Panc1 (cell line): Measurements from ENCODE around the gene NXPH2. TPM values are rescaled to one million over a fixed set of nuclear protein-coding genes. Genes with fewer than 3 reads are reported as not detected.

Experiments used
- ATAC-seq: fragments of 200-7000 bp; cut with Tn5 transposase; 2 replicates; pipeline ENCODE4 v1.9.1; 2020; ENCODE audit warnings: mild to moderate bottlenecking, moderate library complexity
- BruUV-seq: library from RNA; stranded (reverse); fragments of 400-500 nt; replicated peaks from 2 replicates; lab custom pipeline; 2021; lab: Mats Ljungman, UMichigan
- CTCF ChIA-PET: fragments of 300-600 bp; sonication (Branson Sonifier 250); formaldehyde crosslinking; loops from one replicate; lab custom pipeline; 2022; ENCODE audit warnings: antibody characterized with exemption; lab: Charles Lee
- POLR2A ChIA-PET: fragments of 300-600 bp; sonication (Branson Sonifier 250); formaldehyde crosslinking; loops from one replicate; lab custom pipeline; 2022; ENCODE audit warnings: antibody characterized with exemption; lab: Charles Lee
- DNase-seq: peaks from one replicate; pipeline ENCODE4 v3.0.0-alpha.2; 2010; ENCODE audit warnings: low read depth, low spot score
- H3K27ac ChIP-seq: 2 replicates; pipeline ENCODE4 v1.5.1; 2011; ENCODE audit warnings: mild to moderate bottlenecking, low read length, inconsistent platforms
- H3K27me3 ChIP-seq: fragments of 200-500 bp; sonication (Bioruptor generic); 2 replicates; pipeline ENCODE4 v1.6.0; 2014; ENCODE audit warnings: low read length, inconsistent platforms; ENCODE audit not compliant: control insufficient read depth, insufficient read depth
- H3K36me3 ChIP-seq: fragments of 200-500 bp; sonication (Bioruptor generic); 2 replicates; pipeline ENCODE4 v1.5.1; 2014; ENCODE audit warnings: inconsistent platforms, mild to moderate bottlenecking, low read length, moderate library complexity; ENCODE audit not compliant: control insufficient read depth, insufficient read depth
- H3K4me1 ChIP-seq: 2 replicates; pipeline ENCODE4 v1.5.1; 2011; ENCODE audit warnings: inconsistent platforms, mild to moderate bottlenecking, low read length, moderate library complexity; ENCODE audit not compliant: control insufficient read depth, insufficient read depth
- H3K4me3 ChIP-seq, 2 experiments: 2 replicates each; pipeline ENCODE4 v1.5.1; 2011 to 2012; ENCODE audit warnings: low read depth in 2 of 2, low read length in 2 of 2, mild to moderate bottlenecking in 2 of 2, inconsistent platforms in 1 of 2, moderate library complexity in 1 of 2
- H3K9me3 ChIP-seq: fragments of 200-500 bp; sonication (Bioruptor generic); 2 replicates; pipeline ENCODE4 v1.5.1; 2014; ENCODE audit warnings: low read depth, mild to moderate bottlenecking, inconsistent platforms, low read length, moderate library complexity; ENCODE audit not compliant: control insufficient read depth, insufficient read depth
- POLR2AphosphoS5 ChIP-seq: IDR thresholded peaks from 2 replicates; pipeline ENCODE4 v1.6.1; 2012; ENCODE audit warnings: mild to moderate bottlenecking, low read depth, low read length, moderate library complexity
- SIN3A ChIP-seq: IDR thresholded peaks from 2 replicates; pipeline ENCODE4 v1.6.1; 2012; ENCODE audit warnings: low read depth, mild to moderate bottlenecking, low read length, moderate library complexity, borderline replicate concordance; ENCODE audit not compliant: insufficient read depth
- TCF7L2 ChIP-seq: IDR thresholded peaks from 2 replicates; pipeline ENCODE4 v1.6.1; 2011; ENCODE audit warnings: mild to moderate bottlenecking, low read depth, low read length, inconsistent platforms
- in situ Hi-C: cut with HindIII; loops from 2 replicates; pipeline ENCODE4 v1.10.0; 2016; ENCODE audit warnings: low sequenced_read_pairs, low pct_unique_long_range_greater_than_20kb
- intact Hi-C: fragments of 100-400 bp; cut with micrococcal nuclease; formaldehyde crosslinking; loops from one replicate; pipeline ENCODE4 v1.10.0; 2022; ENCODE audit not compliant: unreplicated experiment
- total RNA-seq: library from RNA; stranded (reverse); gene quantifications from one replicate; pipeline ENCODE4 v1.2.1, GENCODE V29; 2021; ENCODE audit not compliant: unreplicated experiment
- TF ChIP-seq, protein P1 (sequence below), 2 experiments: IDR thresholded peaks; 2 replicates each; pipeline ENCODE4 v1.6.1; 2011 to 2012; ENCODE audit warnings: low read depth in 2 of 2, control low read depth in 1 of 2, low read length in 1 of 2, mild to moderate bottlenecking in 1 of 2, moderate library complexity in 1 of 2; ENCODE audit not compliant: insufficient read depth in 1 of 2
- TF ChIP-seq, protein P2 (sequence below): fragments of 450-650 bp; IDR thresholded peaks from 2 replicates; pipeline ENCODE4 v1.5.1; 2017; ENCODE audit warnings: mild to moderate bottlenecking

NXPH2 gene
- total RNA-seq, 1 experiment from 2014 or later: 5.4 TPM

- in situ Hi-C loops: no loop called here
- peaks cover 13% of the 10 kb centered on the region; the same call in 1 of the 2 replicates for H3K4me1 ChIP-seq
- H3K36me3 ChIP-seq: no peaks in the 10 kb centered on the region
- ATAC-seq (no peak), DNase-seq (no peak)
- ChIA-PET CTCF (no interaction called here), POLR2A (no interaction called here)
- intact Hi-C loops: no loop called here
- BruUV-seq: no TSS peak
- H3K4me3 ChIP-seq: no peak overlapping the region
- TF ChIP-seq, protein P1, sequence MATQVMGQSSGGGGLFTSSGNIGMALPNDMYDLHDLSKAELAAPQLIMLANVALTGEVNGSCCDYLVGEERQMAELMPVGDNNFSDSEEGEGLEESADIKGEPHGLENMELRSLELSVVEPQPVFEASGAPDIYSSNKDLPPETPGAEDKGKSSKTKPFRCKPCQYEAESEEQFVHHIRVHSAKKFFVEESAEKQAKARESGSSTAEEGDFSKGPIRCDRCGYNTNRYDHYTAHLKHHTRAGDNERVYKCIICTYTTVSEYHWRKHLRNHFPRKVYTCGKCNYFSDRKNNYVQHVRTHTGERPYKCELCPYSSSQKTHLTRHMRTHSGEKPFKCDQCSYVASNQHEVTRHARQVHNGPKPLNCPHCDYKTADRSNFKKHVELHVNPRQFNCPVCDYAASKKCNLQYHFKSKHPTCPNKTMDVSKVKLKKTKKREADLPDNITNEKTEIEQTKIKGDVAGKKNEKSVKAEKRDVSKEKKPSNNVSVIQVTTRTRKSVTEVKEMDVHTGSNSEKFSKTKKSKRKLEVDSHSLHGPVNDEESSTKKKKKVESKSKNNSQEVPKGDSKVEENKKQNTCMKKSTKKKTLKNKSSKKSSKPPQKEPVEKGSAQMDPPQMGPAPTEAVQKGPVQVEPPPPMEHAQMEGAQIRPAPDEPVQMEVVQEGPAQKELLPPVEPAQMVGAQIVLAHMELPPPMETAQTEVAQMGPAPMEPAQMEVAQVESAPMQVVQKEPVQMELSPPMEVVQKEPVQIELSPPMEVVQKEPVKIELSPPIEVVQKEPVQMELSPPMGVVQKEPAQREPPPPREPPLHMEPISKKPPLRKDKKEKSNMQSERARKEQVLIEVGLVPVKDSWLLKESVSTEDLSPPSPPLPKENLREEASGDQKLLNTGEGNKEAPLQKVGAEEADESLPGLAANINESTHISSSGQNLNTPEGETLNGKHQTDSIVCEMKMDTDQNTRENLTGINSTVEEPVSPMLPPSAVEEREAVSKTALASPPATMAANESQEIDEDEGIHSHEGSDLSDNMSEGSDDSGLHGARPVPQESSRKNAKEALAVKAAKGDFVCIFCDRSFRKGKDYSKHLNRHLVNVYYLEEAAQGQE (IDR thresholded peaks at IDR 0.05; ENCODE audit: insufficient read depth in 1 of 2, low read depth in 2 of 2, low read length in 1 of 2): no peak
- TF ChIP-seq TCF7L2 (no peak), SIN3A (no peak), POLR2AphosphoS5 (no peak)
- TF ChIP-seq, protein P2, sequence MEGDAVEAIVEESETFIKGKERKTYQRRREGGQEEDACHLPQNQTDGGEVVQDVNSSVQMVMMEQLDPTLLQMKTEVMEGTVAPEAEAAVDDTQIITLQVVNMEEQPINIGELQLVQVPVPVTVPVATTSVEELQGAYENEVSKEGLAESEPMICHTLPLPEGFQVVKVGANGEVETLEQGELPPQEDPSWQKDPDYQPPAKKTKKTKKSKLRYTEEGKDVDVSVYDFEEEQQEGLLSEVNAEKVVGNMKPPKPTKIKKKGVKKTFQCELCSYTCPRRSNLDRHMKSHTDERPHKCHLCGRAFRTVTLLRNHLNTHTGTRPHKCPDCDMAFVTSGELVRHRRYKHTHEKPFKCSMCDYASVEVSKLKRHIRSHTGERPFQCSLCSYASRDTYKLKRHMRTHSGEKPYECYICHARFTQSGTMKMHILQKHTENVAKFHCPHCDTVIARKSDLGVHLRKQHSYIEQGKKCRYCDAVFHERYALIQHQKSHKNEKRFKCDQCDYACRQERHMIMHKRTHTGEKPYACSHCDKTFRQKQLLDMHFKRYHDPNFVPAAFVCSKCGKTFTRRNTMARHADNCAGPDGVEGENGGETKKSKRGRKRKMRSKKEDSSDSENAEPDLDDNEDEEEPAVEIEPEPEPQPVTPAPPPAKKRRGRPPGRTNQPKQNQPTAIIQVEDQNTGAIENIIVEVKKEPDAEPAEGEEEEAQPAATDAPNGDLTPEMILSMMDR: no peak
- no peak overlapping the region for H3K27ac ChIP-seq
- no peaks in the 10 kb centered on the region for H3K27me3 ChIP-seq
- no peaks in the 10 kb centered on the region for H3K9me3 ChIP-seq
Observed at GRCh38 chr2:138763971-138764370, 16.2 kb downstream of the NXPH2 start.

GRCh38 chr2:138762533-138762932 is 17.7 kb downstream of the NXPH2 start:
- ATAC-seq (no peak), DNase-seq (no peak)
- CTCF ChIA-PET: no interaction called here
- no peaks in the 10 kb centered on the region for H3K36me3 ChIP-seq
- no TSS peak for BruUV-seq
- no peaks in the 10 kb centered on the region for H3K27me3 ChIP-seq
- H3K9me3 ChIP-seq: no peaks in the 10 kb centered on the region
- no peak overlapping the region for H3K27ac ChIP-seq
- in situ Hi-C loops: no loop called here
- H3K4me3 ChIP-seq: no peak overlapping the region
- H3K4me1 ChIP-seq: peaks cover 13% of the 10 kb centered on the region; the same call in 1 of the 2 replicates
- intact Hi-C loops: no loop called here
- POLR2A ChIA-PET: no interaction called here
- TF ChIP-seq, protein P1 (IDR thresholded peaks at IDR 0.05; ENCODE audit: insufficient read depth in 1 of 2, low read depth in 2 of 2, low read length in 1 of 2): no peak
- no peak for TF ChIP-seq SIN3A
- TF ChIP-seq TCF7L2: no peak
- TF ChIP-seq POLR2AphosphoS5: no peak
- TF ChIP-seq, protein P2: no peak
